ENCODE results near the gene SMARCC1. TPM values are rescaled to one million over a fixed set of nuclear protein-coding genes. Genes with fewer than 3 reads are reported as not detected.

Gene SMARCC1
- total RNA-seq, 1 donor from 2014 or later = 136 TPM

- Mint-ChIP-seq H3K36me3 (ENCODE audit: low read depth) (peaks cover 31% of the 10 kb centered on the region), H3K27ac (no peak overlapping the region), H3K27me3 (ENCODE audit: insufficient read depth) (no peaks in the 10 kb centered on the region), H3K4me3 (no peak overlapping the region), H3K9me3 (no peaks in the 10 kb centered on the region), H3K4me1 (ENCODE audit: low read depth) (no peaks in the 10 kb centered on the region)
- no peak for DNase-seq (ENCODE audit: low spot score)
- intact Hi-C loops (cut with micrococcal nuclease) = loop anchor here (10.0 kb wide), 1 partner anchor 112 kb away; no protein-coding TSS in a partner anchor
Observed at GRCh38 chr3:47636921-47637320, 144.8 kb downstream of the SMARCC1 start.

- Mint-ChIP-seq H3K4me1 (ENCODE audit: low read depth) (no peaks in the 10 kb centered on the region), H3K36me3 (ENCODE audit: low read depth) (peaks cover 36% of the 10 kb centered on the region), H3K27me3 (ENCODE audit: insufficient read depth) (no peaks in the 10 kb centered on the region), H3K9me3 (no peaks in the 10 kb centered on the region), H3K27ac (no peak overlapping the region), H3K4me3 (no peak overlapping the region)
- intact Hi-C loops (cut with micrococcal nuclease) = loop anchor here (10.0 kb wide), 1 partner anchor 111 kb away; no protein-coding TSS in a partner anchor
- DNase-seq (ENCODE audit: low spot score) = no peak
Observed at GRCh38 chr3:47636225-47636624, 145.5 kb downstream of the SMARCC1 start.

GRCh38 chr3:47635536-47635935 is 146.2 kb downstream of the SMARCC1 start:
- intact Hi-C loops (cut with micrococcal nuclease) = loop anchor here (10.0 kb wide), 1 partner anchor 111 kb away; no protein-coding TSS in a partner anchor
- DNase-seq (ENCODE audit: low spot score) = no peak
- Mint-ChIP-seq H3K27me3 (ENCODE audit: insufficient read depth) (no peaks in the 10 kb centered on the region), H3K36me3 (ENCODE audit: low read depth) (peaks cover 41% of the 10 kb centered on the region), H3K4me1 (ENCODE audit: low read depth) (no peaks in the 10 kb centered on the region), H3K4me3 (no peak overlapping the region), H3K27ac (no peak overlapping the region), H3K9me3 (no peaks in the 10 kb centered on the region)

- Mint-ChIP-seq H3K9me3 (no peaks in the 10 kb centered on the region), H3K27ac (no peak overlapping the region), H3K36me3 (ENCODE audit: low read depth) (peaks cover 43% of the 10 kb centered on the region), H3K4me1 (ENCODE audit: low read depth) (no peaks in the 10 kb centered on the region), H3K4me3 (no peak overlapping the region), H3K27me3 (ENCODE audit: insufficient read depth) (no peaks in the 10 kb centered on the region)
- intact Hi-C loops (cut with micrococcal nuclease) = loop anchor here (10.0 kb wide), 1 partner anchor 110 kb away; no protein-coding TSS in a partner anchor
- DNase-seq (ENCODE audit: low spot score) = no peak
Observed at GRCh38 chr3:47634996-47635395, 146.7 kb downstream of the SMARCC1 start.

- H3K4me1 Mint-ChIP-seq (ENCODE audit: low read depth) = peaks cover 4% of the 10 kb centered on the region
- H3K27ac Mint-ChIP-seq = peak overlapping the region; percentile 47
- no peak overlapping the region for H3K4me3 Mint-ChIP-seq
- no peak for DNase-seq (ENCODE audit: low spot score)
- H3K9me3 Mint-ChIP-seq = no peaks in the 10 kb centered on the region
- intact Hi-C loops (cut with micrococcal nuclease) = loop anchor here (10.0 kb wide), 1 partner anchor 106 kb away; no protein-coding TSS in a partner anchor
- no peaks in the 10 kb centered on the region for H3K27me3 Mint-ChIP-seq (ENCODE audit: insufficient read depth)
- peaks cover 46% of the 10 kb centered on the region for H3K36me3 Mint-ChIP-seq (ENCODE audit: low read depth)
Observed at GRCh38 chr3:47630810-47631209, 150.9 kb downstream of the SMARCC1 start.

- H3K27me3 Mint-ChIP-seq (ENCODE audit: insufficient read depth) = no peaks in the 10 kb centered on the region
- no peak overlapping the region for H3K4me3 Mint-ChIP-seq
- peak overlapping the region; percentile 18 for H3K27ac Mint-ChIP-seq
- H3K9me3 Mint-ChIP-seq = no peaks in the 10 kb centered on the region
- H3K36me3 Mint-ChIP-seq (ENCODE audit: low read depth) = peaks cover 45% of the 10 kb centered on the region
- intact Hi-C loops (cut with micrococcal nuclease) = loop anchor here (10.0 kb wide), 1 partner anchor 105 kb away; no protein-coding TSS in a partner anchor
- H3K4me1 Mint-ChIP-seq (ENCODE audit: low read depth) = peaks cover 4% of the 10 kb centered on the region
- DNase-seq (ENCODE audit: low spot score) = no peak
Observed at GRCh38 chr3:47629770-47630169, 151.9 kb downstream of the SMARCC1 start.

GRCh38 chr3:47628426-47628825 is 153.3 kb downstream of the SMARCC1 start:
- no peak for DNase-seq (ENCODE audit: low spot score)
- no peak overlapping the region for H3K27ac Mint-ChIP-seq
- no peaks in the 10 kb centered on the region for H3K9me3 Mint-ChIP-seq
- intact Hi-C loops (cut with micrococcal nuclease) = no loop called here
- no peak overlapping the region for H3K4me3 Mint-ChIP-seq
- no peaks in the 10 kb centered on the region for H3K27me3 Mint-ChIP-seq (ENCODE audit: insufficient read depth)
- H3K36me3 Mint-ChIP-seq (ENCODE audit: low read depth) = peaks cover 43% of the 10 kb centered on the region
- peaks cover 4% of the 10 kb centered on the region for H3K4me1 Mint-ChIP-seq (ENCODE audit: low read depth)

- H3K4me3 Mint-ChIP-seq = no peak overlapping the region
- H3K9me3 Mint-ChIP-seq = no peaks in the 10 kb centered on the region
- peaks cover 4% of the 10 kb centered on the region for H3K4me1 Mint-ChIP-seq (ENCODE audit: low read depth)
- H3K36me3 Mint-ChIP-seq (ENCODE audit: low read depth) = peaks cover 30% of the 10 kb centered on the region
- no peaks in the 10 kb centered on the region for H3K27me3 Mint-ChIP-seq (ENCODE audit: insufficient read depth)
- DNase-seq (ENCODE audit: low spot score) = no peak
- intact Hi-C loops (cut with micrococcal nuclease) = no loop called here
- no peak overlapping the region for H3K27ac Mint-ChIP-seq
Observed at GRCh38 chr3:47622671-47623461, 158.8 kb downstream of the SMARCC1 start.

GRCh38 chr3:47617086-47618010 is 164.3 kb downstream of the SMARCC1 start:
- DNase-seq (ENCODE audit: low spot score) = no peak
- H3K9me3 Mint-ChIP-seq = no peaks in the 10 kb centered on the region
- H3K4me1 Mint-ChIP-seq (ENCODE audit: low read depth) = no peaks in the 10 kb centered on the region
- H3K36me3 Mint-ChIP-seq (ENCODE audit: low read depth) = peaks cover 29% of the 10 kb centered on the region
- intact Hi-C loops (cut with micrococcal nuclease) = no loop called here
- no peak overlapping the region for H3K27ac Mint-ChIP-seq
- no peaks in the 10 kb centered on the region for H3K27me3 Mint-ChIP-seq (ENCODE audit: insufficient read depth)
- no peak overlapping the region for H3K4me3 Mint-ChIP-seq

- H3K27ac Mint-ChIP-seq = no peak overlapping the region
- intact Hi-C loops (cut with micrococcal nuclease) = no loop called here
- H3K9me3 Mint-ChIP-seq = no peaks in the 10 kb centered on the region
- no peaks in the 10 kb centered on the region for H3K27me3 Mint-ChIP-seq (ENCODE audit: insufficient read depth)
- no peak for DNase-seq (ENCODE audit: low spot score)
- peaks cover 5% of the 10 kb centered on the region for H3K4me1 Mint-ChIP-seq (ENCODE audit: low read depth)
- H3K4me3 Mint-ChIP-seq = no peak overlapping the region
- peaks cover 27% of the 10 kb centered on the region for H3K36me3 Mint-ChIP-seq (ENCODE audit: low read depth)
Observed at GRCh38 chr3:47614788-47615187, 166.9 kb downstream of the SMARCC1 start.

- intact Hi-C loops (cut with micrococcal nuclease) = no loop called here
- Mint-ChIP-seq H3K27ac (no peak overlapping the region), H3K9me3 (no peaks in the 10 kb centered on the region), H3K27me3 (ENCODE audit: insufficient read depth) (no peaks in the 10 kb centered on the region), H3K4me1 (ENCODE audit: low read depth) (peaks cover 5% of the 10 kb centered on the region), H3K4me3 (no peak overlapping the region), H3K36me3 (ENCODE audit: low read depth) (peaks cover 27% of the 10 kb centered on the region)
- DNase-seq (ENCODE audit: low spot score) = no peak
Observed at GRCh38 chr3:47613722-47614121, 168.0 kb downstream of the SMARCC1 start.

- no peaks in the 10 kb centered on the region for H3K27me3 Mint-ChIP-seq (ENCODE audit: insufficient read depth)
- intact Hi-C loops (cut with micrococcal nuclease) = no loop called here
- no peak for DNase-seq (ENCODE audit: low spot score)
- peaks cover 30% of the 10 kb centered on the region for H3K36me3 Mint-ChIP-seq (ENCODE audit: low read depth)
- no peak overlapping the region for H3K27ac Mint-ChIP-seq
- no peaks in the 10 kb centered on the region for H3K9me3 Mint-ChIP-seq
- H3K4me1 Mint-ChIP-seq (ENCODE audit: low read depth) = peaks cover 5% of the 10 kb centered on the region
- H3K4me3 Mint-ChIP-seq = no peak overlapping the region
Observed at GRCh38 chr3:47612879-47613278, 168.8 kb downstream of the SMARCC1 start.

GRCh38 chr3:47612178-47612577 is 169.5 kb downstream of the SMARCC1 start:
- H3K27ac Mint-ChIP-seq = no peak overlapping the region
- no peaks in the 10 kb centered on the region for H3K27me3 Mint-ChIP-seq (ENCODE audit: insufficient read depth)
- peaks cover 5% of the 10 kb centered on the region for H3K4me1 Mint-ChIP-seq (ENCODE audit: low read depth)
- no peak overlapping the region for H3K4me3 Mint-ChIP-seq
- H3K9me3 Mint-ChIP-seq = no peaks in the 10 kb centered on the region
- no peak for DNase-seq (ENCODE audit: low spot score)
- peaks cover 26% of the 10 kb centered on the region for H3K36me3 Mint-ChIP-seq (ENCODE audit: low read depth)
- intact Hi-C loops (cut with micrococcal nuclease) = no loop called here
